AG10803 (cell line): ENCODE data around the gene SLC38A1.

Experiments
- DNase-seq: peaks from one replicate; pipeline ENCODE4 v3.0.0; 2010; ENCODE audit warnings: low read depth
- H3K4me3 ChIP-seq: 2 replicates; pipeline ENCODE4 v1.5.1; 2011; ENCODE audit warnings: mild to moderate bottlenecking, low read length, control low read depth
- TF ChIP-seq, protein P1 (sequence below): conservative IDR thresholded peaks from 2 replicates; pipeline ENCODE4 v1.5.1; 2011; ENCODE audit warnings: mild to moderate bottlenecking, low read length, control low read depth, inconsistent platforms

The SLC38A1 gene

DNA sequence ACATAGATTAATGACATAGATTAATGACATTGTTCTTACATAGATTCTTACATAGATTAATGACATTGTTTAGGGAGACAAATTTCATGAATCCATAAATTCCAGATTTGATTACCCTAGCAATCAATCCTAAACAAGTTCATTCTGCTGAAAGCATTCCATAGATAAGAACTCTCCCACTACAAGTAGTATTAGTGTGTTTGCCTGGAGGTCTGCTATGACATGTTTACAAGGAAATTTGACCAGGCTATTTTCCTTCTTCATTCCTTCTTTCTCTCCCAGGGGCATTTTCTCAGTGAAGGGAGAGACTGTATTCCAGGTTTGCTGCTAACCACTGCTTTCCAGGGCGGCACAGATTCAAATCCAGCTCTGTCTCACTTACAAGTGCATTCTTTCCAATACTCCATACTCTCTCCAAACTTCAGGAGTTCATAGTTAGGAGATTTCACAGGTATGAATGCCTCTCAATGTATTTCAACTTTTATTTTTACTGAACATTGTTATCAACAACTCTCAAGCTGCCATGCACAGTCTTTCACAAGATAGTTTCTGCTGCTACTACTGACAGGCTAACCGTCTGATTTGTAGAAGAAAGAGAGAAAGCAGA is 134.5 kb downstream of the SLC38A1 start:
- no peak for DNase-seq
- TF ChIP-seq, protein P1, sequence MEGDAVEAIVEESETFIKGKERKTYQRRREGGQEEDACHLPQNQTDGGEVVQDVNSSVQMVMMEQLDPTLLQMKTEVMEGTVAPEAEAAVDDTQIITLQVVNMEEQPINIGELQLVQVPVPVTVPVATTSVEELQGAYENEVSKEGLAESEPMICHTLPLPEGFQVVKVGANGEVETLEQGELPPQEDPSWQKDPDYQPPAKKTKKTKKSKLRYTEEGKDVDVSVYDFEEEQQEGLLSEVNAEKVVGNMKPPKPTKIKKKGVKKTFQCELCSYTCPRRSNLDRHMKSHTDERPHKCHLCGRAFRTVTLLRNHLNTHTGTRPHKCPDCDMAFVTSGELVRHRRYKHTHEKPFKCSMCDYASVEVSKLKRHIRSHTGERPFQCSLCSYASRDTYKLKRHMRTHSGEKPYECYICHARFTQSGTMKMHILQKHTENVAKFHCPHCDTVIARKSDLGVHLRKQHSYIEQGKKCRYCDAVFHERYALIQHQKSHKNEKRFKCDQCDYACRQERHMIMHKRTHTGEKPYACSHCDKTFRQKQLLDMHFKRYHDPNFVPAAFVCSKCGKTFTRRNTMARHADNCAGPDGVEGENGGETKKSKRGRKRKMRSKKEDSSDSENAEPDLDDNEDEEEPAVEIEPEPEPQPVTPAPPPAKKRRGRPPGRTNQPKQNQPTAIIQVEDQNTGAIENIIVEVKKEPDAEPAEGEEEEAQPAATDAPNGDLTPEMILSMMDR = no peak
- no peak overlapping the region for H3K4me3 ChIP-seq

DNA sequence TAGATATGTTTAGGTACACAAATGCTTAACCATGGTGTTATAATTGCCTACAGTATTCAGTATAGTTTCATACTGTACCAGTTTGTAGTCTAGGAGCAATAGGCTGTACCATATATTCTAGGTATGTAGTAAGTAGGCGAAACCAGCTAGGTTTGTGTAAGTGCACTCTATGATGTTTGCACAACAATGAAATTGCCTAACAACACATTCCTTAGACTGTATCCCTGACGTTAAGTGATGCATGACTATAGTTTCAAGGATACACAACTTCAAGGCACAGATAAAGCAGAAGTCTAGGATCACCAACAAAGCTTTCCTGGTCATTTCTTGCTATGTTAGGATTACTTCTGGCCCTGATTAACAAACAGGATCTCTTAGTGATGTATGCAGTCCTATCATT is 135.1 kb downstream of the SLC38A1 start:
- no peak overlapping the region for H3K4me3 ChIP-seq
- DNase-seq = peak; percentile 29
- TF ChIP-seq, protein P1 = no peak
